Ovary (tissue), 3 donors: Measurements from ENCODE around the gene CCDC51.

ENCODE experiments used
- CTCF ChIP-seq, 3 donors: fragments of 450-650 bp in 2 of 3; fragments of 200-600 bp in 1 of 3; IDR thresholded peaks; one replicate each; pipeline versions ENCODE4 v1.5.1 to v1.8.0; 2016 to 2022; ENCODE audit warnings: antibody characterized with exemption in 3 of 3, mild to moderate bottlenecking in 1 of 3
- EP300 ChIP-seq: sonication (generic); formaldehyde crosslinking; IDR thresholded peaks from one replicate; pipeline ENCODE4 v1.6.1; 2017; ENCODE audit warnings: antibody characterized with exemption
- POLR2A ChIP-seq: fragments of 450-650 bp; IDR thresholded peaks from one replicate; pipeline ENCODE4 v1.6.1; 2017; ENCODE audit warnings: antibody characterized with exemption, mild to moderate bottlenecking, moderate library complexity
- donor health status: DM: no; HTN: no; CAD: no.

GRCh38 chr3:48402907-48403306, 37.0 kb downstream of the CCDC51 start:
- TF ChIP-seq CTCF (IDR thresholded peaks at IDR 0.05) (no peak), EP300 (no peak), POLR2A (no peak)
